CD14-positive monocyte (primary cell): ENCODE results near the gene C1QTNF8. TPM values are rescaled to one million over a fixed set of nuclear protein-coding genes. Genes with fewer than 3 reads are reported as not detected.

ENCODE experiments used
- DNase-seq, 3 donors: peaks; one replicate each; pipeline ENCODE4 v3.0.0-alpha.2; 2011 to 2022
- H2AFZ ChIP-seq: 2 replicates; pipeline ENCODE4 v1.6.0; 2012; ENCODE audit warnings: mild to moderate bottlenecking, low read depth, low read length, inconsistent platforms; ENCODE audit not compliant: insufficient read depth, poor library complexity, severe bottlenecking
- H3K27ac ChIP-seq, 2 donors: 1 replicate in 1 of 2; 2 replicates in 1 of 2; pipeline ENCODE4 v1.5.1; 2012 to 2013; ENCODE audit warnings: low read length in 2 of 2, control low read depth in 1 of 2, inconsistent platforms in 1 of 2, low read depth in 1 of 2, mild to moderate bottlenecking in 1 of 2
- H3K27me3 ChIP-seq, 2 donors: one replicate each; pipeline versions ENCODE4 v1.6.0 to v1.6.1; 2011 to 2013; ENCODE audit warnings: low read length in 2 of 2; ENCODE audit not compliant: control insufficient read depth in 2 of 2, insufficient read depth in 2 of 2
- H3K36me3 ChIP-seq, 2 donors: replicated peaks in 1 of 2; 1 replicate in 1 of 2; 2 replicates in 1 of 2; pipeline versions ENCODE4 v1.5.1 to v1.6.1; 2012 to 2013; ENCODE audit warnings: low read length in 2 of 2, control low read depth in 1 of 2, inconsistent platforms in 1 of 2, mild to moderate bottlenecking in 1 of 2; ENCODE audit not compliant: insufficient read depth in 2 of 2, control insufficient read depth in 1 of 2
- H3K4me1 ChIP-seq, 2 donors: 1 replicate in 1 of 2; 2 replicates in 1 of 2; pipeline versions ENCODE4 v1.5.1 to v1.6.1; 2012 to 2013; ENCODE audit warnings: low read length in 2 of 2, control low read depth in 1 of 2, inconsistent platforms in 1 of 2, mild to moderate bottlenecking in 1 of 2, moderate library complexity in 1 of 2; ENCODE audit not compliant: insufficient read depth in 2 of 2, control insufficient read depth in 1 of 2
- H3K4me2 ChIP-seq: replicated peaks from 2 replicates; pipeline ENCODE3; 2012; ENCODE audit warnings: low read length, moderate library complexity, mild to moderate bottlenecking; ENCODE audit not compliant: poor library complexity, severe bottlenecking; ENCODE audit errors: extremely low read depth
- H3K4me3 ChIP-seq, 3 experiments: fragments of 200-600 bp in 1 of 3; sonication (generic) in 1 of 3; replicated peaks in 1 of 3; 1 replicate in 2 of 3; 2 replicates in 1 of 3; pipeline ENCODE4 v1.5.1; 2011 to 2013; ENCODE audit warnings: low read length in 3 of 3, mild to moderate bottlenecking in 3 of 3, control low read depth in 2 of 3, low read depth in 2 of 3, inconsistent platforms in 1 of 3, moderate library complexity in 1 of 3
- H3K79me2 ChIP-seq: 2 replicates; pipeline ENCODE4 v1.6.0; 2012; ENCODE audit warnings: mild to moderate bottlenecking, control low read depth, inconsistent platforms, low read length, moderate library complexity; ENCODE audit not compliant: insufficient read depth
- H3K9ac ChIP-seq: 2 replicates; pipeline ENCODE4 v1.6.0; 2017; ENCODE audit warnings: low read length, mild to moderate bottlenecking; ENCODE audit not compliant: insufficient read depth, poor library complexity, severe bottlenecking
- H3K9me3 ChIP-seq, 2 donors: replicated peaks in 1 of 2; 1 replicate in 1 of 2; 2 replicates in 1 of 2; pipeline versions ENCODE4 v1.5.1 to v1.6.1; 2012 to 2013; ENCODE audit warnings: low read length in 2 of 2, control low read depth in 1 of 2; ENCODE audit not compliant: control insufficient read depth in 1 of 2, insufficient read depth in 1 of 2
- H4K20me1 ChIP-seq: 2 replicates; pipeline ENCODE4 v1.6.0; 2012; ENCODE audit warnings: mild to moderate bottlenecking, low read length, control low read depth, moderate library complexity; ENCODE audit not compliant: insufficient read depth
- H3K27ac Mint-ChIP-seq, 7 donors: one replicate each; pipeline ENCODE4 v1.8.0; 2020; ENCODE audit warnings: mild to moderate bottlenecking in 7 of 7, mixed read lengths in 7 of 7, moderate library complexity in 6 of 7, inconsistent platforms in 2 of 7
- H3K27me3 Mint-ChIP-seq, 3 donors: one replicate each; pipeline ENCODE4 v1.8.0; 2021 to 2022; ENCODE audit warnings: low read depth in 3 of 3, mild to moderate bottlenecking in 3 of 3, mixed read lengths in 3 of 3, moderate library complexity in 3 of 3, inconsistent platforms in 1 of 3
- H3K36me3 Mint-ChIP-seq, 2 donors: one replicate each; pipeline ENCODE4 v1.8.0; 2020; ENCODE audit warnings: mixed read lengths in 2 of 2, inconsistent platforms in 1 of 2, mild to moderate bottlenecking in 1 of 2
- H3K4me1 Mint-ChIP-seq: one replicate; pipeline ENCODE4 v1.8.0; 2020; ENCODE audit warnings: mild to moderate bottlenecking, mixed read lengths
- H3K4me3 Mint-ChIP-seq, 2 donors: one replicate each; pipeline ENCODE4 v1.8.0; 2020; ENCODE audit warnings: mild to moderate bottlenecking in 2 of 2, mixed read lengths in 2 of 2, moderate library complexity in 1 of 2
- H3K9me3 Mint-ChIP-seq, 7 donors: one replicate each; pipeline ENCODE4 v1.8.0; 2020 to 2022; ENCODE audit warnings: mixed read lengths in 7 of 7, mild to moderate bottlenecking in 6 of 7, moderate library complexity in 6 of 7, inconsistent platforms in 2 of 7
- WGBS: methylation state at CpG from one replicate; pipeline ENCODE4 v1.1.5; 2013; ENCODE audit warnings: missing lambda C conversion rate; ENCODE audit not compliant: insufficient coverage; 5-methylcytosine and 5-hydroxymethylcytosine counted together
- intact Hi-C, 2 donors: fragments of 100-400 bp; cut with micrococcal nuclease; formaldehyde crosslinking; loops; one replicate each; pipeline versions ENCODE4 v1.15.0 to v1.15.1; 2023
- polyA plus RNA-seq, 3 donors: library from polyadenylated mRNA; depleted of rRNA in 1 of 3; unstranded in 2 of 3; stranded (reverse) in 1 of 3; fragments of 300-500 nt in 2 of 3; fragments of >200 nt in 1 of 3; fragmentation: Illumina TruSeq in 2 of 3; gene quantifications; 1 replicate in 2 of 3; 2 replicates in 1 of 3; pipeline ENCODE4 v1.2.3, GENCODE V29; 2012 to 2021
- TF ChIP-seq, protein P1 (sequence below): fragments of 200-600 bp; IDR thresholded peaks from one replicate; pipeline ENCODE4 v1.8.0; 2022; ENCODE audit warnings: antibody characterized with exemption, mild to moderate bottlenecking

The C1QTNF8 gene
- polyA plus RNA-seq, 3 donors, result not detected

DNA sequence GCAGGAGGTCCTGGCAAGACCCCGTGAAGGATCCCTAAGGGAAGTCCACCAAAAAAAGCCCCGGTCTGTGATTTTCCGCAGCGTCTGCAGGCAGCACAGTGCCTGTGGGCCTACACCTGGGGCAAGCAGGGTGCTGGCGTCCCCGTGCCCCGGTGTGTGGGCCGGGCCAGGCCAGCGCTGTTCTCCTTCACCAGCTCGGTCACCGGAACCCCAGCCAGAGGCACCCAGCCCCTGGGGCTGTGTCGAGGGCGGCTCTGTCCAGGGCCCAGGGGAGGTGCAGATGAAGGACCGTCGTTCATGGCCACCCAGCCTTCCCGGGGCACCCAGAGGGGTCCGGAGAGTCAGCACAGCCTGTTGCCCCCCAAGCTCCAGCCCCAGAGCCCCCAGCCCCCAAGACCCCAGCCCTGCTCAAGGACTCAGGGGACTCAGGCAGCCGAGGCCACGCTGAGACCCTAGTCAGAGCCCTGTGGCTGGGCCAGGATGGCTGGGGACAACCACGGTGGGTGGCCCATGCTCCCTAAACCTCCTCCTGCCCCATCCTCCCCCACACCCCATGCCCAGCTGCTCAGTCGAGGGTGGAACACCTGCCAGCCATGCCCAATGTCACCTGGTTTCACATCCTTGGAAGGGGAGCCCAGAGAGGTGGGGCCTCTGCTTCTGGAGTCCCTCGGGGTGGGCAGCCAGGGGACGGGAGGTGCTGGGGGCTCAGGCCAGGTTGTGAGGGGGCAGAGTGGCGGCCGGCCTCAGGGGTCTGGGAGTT, 5.7 kb upstream of the C1QTNF8 start:
- H3K36me3 ChIP-seq, result no peaks in the 10 kb centered on the region
- H3K36me3 Mint-ChIP-seq, result no peaks in the 10 kb centered on the region
- no peaks in the 10 kb centered on the region for H3K9me3 Mint-ChIP-seq
- DNase-seq, result no peak
- no peak overlapping the region for H3K27ac Mint-ChIP-seq
- peaks cover 10 to 43% (median 11%) of the 10 kb centered on the region in 3 donors for H3K27me3 Mint-ChIP-seq
- no peak overlapping the region for H3K4me3 Mint-ChIP-seq
- H4K20me1 ChIP-seq, result no peaks in the 10 kb centered on the region
- WGBS, result 76% methylated on average over 23 of the region's 25 CpGs
- no peak overlapping the region for H3K27ac ChIP-seq
- TF ChIP-seq, protein P1, sequence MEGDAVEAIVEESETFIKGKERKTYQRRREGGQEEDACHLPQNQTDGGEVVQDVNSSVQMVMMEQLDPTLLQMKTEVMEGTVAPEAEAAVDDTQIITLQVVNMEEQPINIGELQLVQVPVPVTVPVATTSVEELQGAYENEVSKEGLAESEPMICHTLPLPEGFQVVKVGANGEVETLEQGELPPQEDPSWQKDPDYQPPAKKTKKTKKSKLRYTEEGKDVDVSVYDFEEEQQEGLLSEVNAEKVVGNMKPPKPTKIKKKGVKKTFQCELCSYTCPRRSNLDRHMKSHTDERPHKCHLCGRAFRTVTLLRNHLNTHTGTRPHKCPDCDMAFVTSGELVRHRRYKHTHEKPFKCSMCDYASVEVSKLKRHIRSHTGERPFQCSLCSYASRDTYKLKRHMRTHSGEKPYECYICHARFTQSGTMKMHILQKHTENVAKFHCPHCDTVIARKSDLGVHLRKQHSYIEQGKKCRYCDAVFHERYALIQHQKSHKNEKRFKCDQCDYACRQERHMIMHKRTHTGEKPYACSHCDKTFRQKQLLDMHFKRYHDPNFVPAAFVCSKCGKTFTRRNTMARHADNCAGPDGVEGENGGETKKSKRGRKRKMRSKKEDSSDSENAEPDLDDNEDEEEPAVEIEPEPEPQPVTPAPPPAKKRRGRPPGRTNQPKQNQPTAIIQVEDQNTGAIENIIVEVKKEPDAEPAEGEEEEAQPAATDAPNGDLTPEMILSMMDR, result no peak
- H3K4me1 ChIP-seq, result peaks cover 0 to 4% of the 10 kb centered on the region in 2 donors
- H3K27me3 ChIP-seq, result peaks cover 0 to 9% of the 10 kb centered on the region in 2 donors
- intact Hi-C loops, result no loop called here
- no peaks in the 10 kb centered on the region for H3K9me3 ChIP-seq
- no peak overlapping the region for H3K4me2 ChIP-seq
- no peaks in the 10 kb centered on the region for H3K4me1 Mint-ChIP-seq
- no peak overlapping the region for H3K4me3 ChIP-seq
- no peak overlapping the region for H2AFZ ChIP-seq
- no peaks in the 10 kb centered on the region for H3K79me2 ChIP-seq
- no peak overlapping the region for H3K9ac ChIP-seq

DNA sequence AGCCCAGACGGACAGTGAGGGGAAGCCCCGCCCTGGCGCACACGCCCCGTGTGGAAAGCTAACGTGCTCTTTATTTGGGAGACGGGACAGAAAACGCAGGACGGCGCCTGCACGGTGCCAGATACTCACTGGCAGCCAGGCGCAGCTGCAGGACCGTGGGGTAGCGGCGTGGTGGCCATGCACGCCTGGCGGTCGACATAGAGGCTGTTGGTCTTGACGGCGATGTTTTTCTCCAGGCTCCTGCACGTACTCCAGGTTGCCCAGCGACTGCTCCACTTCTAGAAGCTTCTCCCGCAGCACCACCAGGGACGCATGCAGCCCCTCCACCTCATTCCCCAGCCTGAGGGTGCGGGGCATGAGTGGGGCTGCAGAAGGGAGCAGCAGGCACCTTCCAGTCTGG, 5.1 kb upstream of the C1QTNF8 start:
- no peaks in the 10 kb centered on the region for H3K4me1 Mint-ChIP-seq
- no peak overlapping the region for H3K9ac ChIP-seq

More for the DNA sequence above, 5.1 kb upstream of the C1QTNF8 start:
- no peaks in the 10 kb centered on the region for H3K36me3 ChIP-seq
- H3K27ac Mint-ChIP-seq, result no peak overlapping the region
- H3K9me3 Mint-ChIP-seq, result no peaks in the 10 kb centered on the region
- peaks cover 9 to 43% (median 11%) of the 10 kb centered on the region in 3 donors for H3K27me3 Mint-ChIP-seq
- DNase-seq, result no peak
- TF ChIP-seq, protein P1, result no peak
- 69% methylated on average over 24 of the region's 25 CpGs for WGBS
- intact Hi-C loops, result no loop called here
- no peaks in the 10 kb centered on the region for H3K9me3 ChIP-seq
- H3K4me3 Mint-ChIP-seq, result no peak overlapping the region
- H3K4me2 ChIP-seq, result no peak overlapping the region
- H3K36me3 Mint-ChIP-seq, result no peaks in the 10 kb centered on the region
- no peak overlapping the region for H3K4me3 ChIP-seq
- no peaks in the 10 kb centered on the region for H4K20me1 ChIP-seq
- H3K79me2 ChIP-seq, result no peaks in the 10 kb centered on the region
- no peak overlapping the region for H2AFZ ChIP-seq
- H3K4me1 ChIP-seq, result peaks cover 0 to 4% of the 10 kb centered on the region in 2 donors
- peaks cover 0 to 9% of the 10 kb centered on the region in 2 donors for H3K27me3 ChIP-seq
- no peak overlapping the region for H3K27ac ChIP-seq
